ENCODE measurements around the gene ULK1.

ULK1 gene

GRCh38 chr12:131893605-131894312, 663 bp upstream of the ULK1 start:
- no peak for DNase-seq

- no peak for DNase-seq
Measured at GRCh38 chr12:131894981-131895639, 688 bp downstream of the ULK1 start.

GRCh38 chr12:131895640-131896079, 1.2 kb downstream of the ULK1 start:
- DNase-seq, result no peak

GRCh38 chr12:131896080-131896810, 1.8 kb downstream of the ULK1 start:
- DNase-seq, result peak; percentile 69

- DNase-seq, result no peak
Measured at GRCh38 chr12:131896811-131897270, 2.4 kb downstream of the ULK1 start.

GRCh38 chr12:131897276-131897675, 2.9 kb downstream of the ULK1 start:
- DNase-seq, result no peak

GRCh38 chr12:131897875-131898274, 3.5 kb downstream of the ULK1 start:
- no peak for DNase-seq

GRCh38 chr12:131900397-131900796, 6.0 kb downstream of the ULK1 start:
- no peak for DNase-seq

- DNase-seq, result no peak
Measured at GRCh38 chr12:131901431-131902331, 7.3 kb downstream of the ULK1 start.

GRCh38 chr12:131902332-131903241, 8.2 kb downstream of the ULK1 start:
- no peak for DNase-seq

GRCh38 chr12:131903270-131904255, 9.1 kb downstream of the ULK1 start:
- DNase-seq, result no peak

- no peak for DNase-seq
Measured at GRCh38 chr12:131904346-131904745, 9.9 kb downstream of the ULK1 start.

- no peak for DNase-seq
Measured at GRCh38 chr12:131905081-131905629, 10.7 kb downstream of the ULK1 start.

- no peak for DNase-seq
Measured at GRCh38 chr12:131905630-131906091, 11.2 kb downstream of the ULK1 start.

GRCh38 chr12:131907379-131908091, 13.1 kb downstream of the ULK1 start:
- no peak for DNase-seq

GRCh38 chr12:131908092-131909080, 14.0 kb downstream of the ULK1 start:
- DNase-seq, result no peak

- DNase-seq, result no peak
Measured at GRCh38 chr12:131909081-131909751, 14.8 kb downstream of the ULK1 start.

Measured in CD4-positive, alpha-beta T cell treated with Interferon gamma for 1 hour (primary cell).